Epithelial cell of alveolus of lung (primary cell): ENCODE data around the gene LINGO1. TPM values are rescaled to one million over a fixed set of nuclear protein-coding genes. Genes with fewer than 3 reads are reported as not detected.

Experiments used
- total RNA-seq: library from RNA; depleted of rRNA; stranded (reverse); fragments of >200 nt; gene quantifications from 2 replicates; pipeline ENCODE4 v1.2.1, GENCODE V29; 2015

The LINGO1 gene
- 0.13 TPM in 1 of 2 replicates, not detected in the other for total RNA-seq

DNA sequence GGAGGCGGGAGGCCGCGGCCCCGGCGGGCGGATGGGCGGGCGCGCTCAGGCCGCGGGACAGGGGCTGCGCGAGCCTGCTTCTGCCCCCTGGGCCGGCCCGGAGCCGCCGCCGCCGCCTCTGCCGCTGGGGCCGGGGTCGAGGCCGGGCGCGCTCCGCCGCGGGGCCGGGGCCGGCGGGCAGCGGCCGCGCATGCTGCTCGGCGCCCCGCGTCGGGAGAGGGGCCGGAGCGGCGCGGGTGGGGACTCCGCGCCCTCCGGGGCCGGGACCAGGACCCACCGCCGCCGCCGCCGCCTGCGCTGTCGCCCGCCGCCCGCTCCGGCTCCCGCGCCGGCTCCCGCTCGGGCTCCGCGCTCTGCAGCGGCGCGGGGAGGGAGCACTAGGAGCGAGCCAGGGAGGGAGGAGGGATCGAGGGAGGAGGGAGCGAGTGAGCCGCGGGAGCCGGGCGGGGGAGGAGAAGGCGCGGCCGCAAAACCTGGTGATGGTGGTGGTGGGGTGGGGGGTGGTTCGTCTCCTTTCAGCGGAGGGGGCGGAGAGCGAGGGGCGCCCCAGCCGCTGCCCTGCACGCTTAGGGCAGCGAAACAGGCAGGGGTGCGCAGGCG lies at the start of gene LINGO1:
Gene LINGO1 (minus strand): TSS at position 379 of the 600 bp plus-strand sequence. CDS start 597 bp downstream, outside the sequence.

Other genes starting within 250 kb of the LINGO1 start
- gene PEAK1, start 212.8 kb downstream of the LINGO1 start, total RNA-seq, result 27.8 and 54.5 TPM in 2 replicates
- 26.1 and 35.1 TPM in 2 replicates for gene HMG20A, start 212.0 kb downstream of the LINGO1 start, total RNA-seq